HAP-1 (cell line): ENCODE measurements around the gene SNX27.
"Not testable (repeated sequence)": the region's sequence is repeated elsewhere in the genome, so short reads cannot be mapped to it uniquely, and the experiment has no call there.

Experiments
- DNase-seq, 2 experiments: peaks; one replicate each; pipeline ENCODE4 v3.0.0-alpha.2; 2016 to 2020; ENCODE audit warnings: low spot score in 2 of 2
- H3K27me3 ChIP-seq: fragments of 250-450 bp; sonication (Bioruptor Pico); 2 replicates; pipeline ENCODE4 v1.5.1; 2020; ENCODE audit warnings: low read depth, mild to moderate bottlenecking, moderate library complexity
- H3K36me3 ChIP-seq: fragments of 250-450 bp; sonication (Bioruptor Pico); replicated peaks from 2 replicates; pipeline ENCODE4 v1.5.1; 2020; ENCODE audit warnings: mild to moderate bottlenecking
- H3K4me1 ChIP-seq: fragments of 250-450 bp; sonication (Bioruptor Pico); 2 replicates; pipeline ENCODE4 v1.5.1; 2020; ENCODE audit warnings: mild to moderate bottlenecking
- H3K4me3 ChIP-seq: fragments of 250-450 bp; sonication (Bioruptor Pico); 2 replicates; pipeline ENCODE4 v1.5.1; 2020; ENCODE audit warnings: mild to moderate bottlenecking, moderate library complexity
- H3K9me3 ChIP-seq: fragments of 250-450 bp; sonication (Bioruptor Pico); 2 replicates; pipeline ENCODE4 v1.5.1; 2020; ENCODE audit warnings: mild to moderate bottlenecking, moderate library complexity
- in situ Hi-C: fragments of 300-500 bp; cut with MboI; formaldehyde crosslinking; loops from 3 replicates; pipeline ENCODE4 v1.14.3; 2020; ENCODE audit warnings: low sequenced_read_pairs, inconsistent platforms, mixed read lengths

SNX27 gene

GRCh38 chr1:151613282-151613780 is 1.5 kb downstream of the SNX27 start:
- Histone ChIP-seq H3K27me3 (no peaks in the 10 kb centered on the region), H3K4me3 (peak overlapping the region; percentile 71), H3K4me1 (peaks cover 8% of the 10 kb centered on the region; the same call in 1 of the 2 replicates), H3K9me3 (no peaks in the 10 kb centered on the region), H3K36me3 (peaks cover 5% of the 10 kb centered on the region; the same call in 1 of the 2 replicates)
- DNase-seq, result peak; percentile 21 to 29
- in situ Hi-C loops, result no loop called here

GRCh38 chr1:151615711-151616504 is 4.1 kb downstream of the SNX27 start:
- Histone ChIP-seq H3K4me3 (no peak overlapping the region), H3K36me3 (peaks cover 6% of the 10 kb centered on the region; the same call in 1 of the 2 replicates), H3K4me1 (peaks cover 6% of the 10 kb centered on the region; the same call in 1 of the 2 replicates), H3K9me3 (no peaks in the 10 kb centered on the region), H3K27me3 (no peaks in the 10 kb centered on the region)
- DNase-seq, result no peak
- in situ Hi-C loops, result no loop called here

GRCh38 chr1:151616505-151616849 is 4.6 kb downstream of the SNX27 start:
- Histone ChIP-seq H3K4me1 (peaks cover 4% of the 10 kb centered on the region; the same call in 1 of the 2 replicates), H3K27me3 (no peaks in the 10 kb centered on the region), H3K4me3 (no peak overlapping the region), H3K36me3 (peaks cover 6% of the 10 kb centered on the region; the same call in 1 of the 2 replicates), H3K9me3 (no peaks in the 10 kb centered on the region)
- no peak for DNase-seq
- in situ Hi-C loops, result no loop called here

GRCh38 chr1:151618003-151618402 is 6.2 kb downstream of the SNX27 start:
- no peak for DNase-seq
- H3K4me1 ChIP-seq, result peaks cover 2% of the 10 kb centered on the region; the same call in 1 of the 2 replicates
- H3K9me3 ChIP-seq, result no peaks in the 10 kb centered on the region
- no peaks in the 10 kb centered on the region for H3K27me3 ChIP-seq
- 0 out of 2 replicates have a peak, but pooled peaks cover 3% of the 10 kb centered on the region for H3K36me3 ChIP-seq
- in situ Hi-C loops, result no loop called here
- no peak overlapping the region for H3K4me3 ChIP-seq

GRCh38 chr1:151618470-151618869 is 6.6 kb downstream of the SNX27 start:
- in situ Hi-C loops, result no loop called here
- Histone ChIP-seq H3K27me3 (no peaks in the 10 kb centered on the region), H3K9me3 (no peaks in the 10 kb centered on the region), H3K4me1 (peaks cover 2% of the 10 kb centered on the region; the same call in 1 of the 2 replicates), H3K4me3 (no peak overlapping the region), H3K36me3 (0 out of 2 replicates have a peak, but pooled peaks cover 3% of the 10 kb centered on the region)
- no peak for DNase-seq

- in situ Hi-C loops, H3K4me1 ChIP-seq, H3K36me3 ChIP-seq, H3K4me3 ChIP-seq, H3K9me3 ChIP-seq, H3K27me3 ChIP-seq, DNase-seq: not testable (repeated sequence)
Measured at GRCh38 chr1:151618996-151619395, 7.1 kb downstream of the SNX27 start.

- Histone ChIP-seq H3K4me3 (no peak overlapping the region), H3K9me3 (no peaks in the 10 kb centered on the region), H3K36me3 (0 out of 2 replicates have a peak, but pooled peaks cover 3% of the 10 kb centered on the region), H3K4me1 (peaks cover 2% of the 10 kb centered on the region; the same call in 1 of the 2 replicates), H3K27me3 (no peaks in the 10 kb centered on the region)
- DNase-seq, result no peak
- in situ Hi-C loops, result no loop called here
Measured at GRCh38 chr1:151619489-151620093, 7.7 kb downstream of the SNX27 start.

- Histone ChIP-seq H3K4me1 (peaks cover 2% of the 10 kb centered on the region; the same call in 1 of the 2 replicates), H3K36me3 (0 out of 2 replicates have a peak, but pooled peaks cover 3% of the 10 kb centered on the region), H3K27me3 (no peaks in the 10 kb centered on the region), H3K9me3 (no peaks in the 10 kb centered on the region), H3K4me3 (no peak overlapping the region)
- no peak for DNase-seq
- in situ Hi-C loops, result no loop called here
Measured at GRCh38 chr1:151620286-151620685, 8.4 kb downstream of the SNX27 start.

GRCh38 chr1:151621351-151621750 is 9.5 kb downstream of the SNX27 start:
- no peaks in the 10 kb centered on the region for H3K9me3 ChIP-seq
- no peak for DNase-seq
- no peak overlapping the region for H3K4me3 ChIP-seq
- H3K27me3 ChIP-seq, result no peaks in the 10 kb centered on the region
- peaks cover 2% of the 10 kb centered on the region; the same call in 1 of the 2 replicates for H3K4me1 ChIP-seq
- in situ Hi-C loops, result no loop called here
- H3K36me3 ChIP-seq, result 0 out of 2 replicates have a peak, but pooled peaks cover 3% of the 10 kb centered on the region

GRCh38 chr1:151624783-151625182 is 12.9 kb downstream of the SNX27 start:
- no peak overlapping the region for H3K4me3 ChIP-seq
- no peaks in the 10 kb centered on the region; the same call in 1 of the 2 replicates for H3K4me1 ChIP-seq
- in situ Hi-C loops, result no loop called here
- no peak for DNase-seq
- no peaks in the 10 kb centered on the region for H3K9me3 ChIP-seq
- H3K36me3 ChIP-seq, result no peaks in the 10 kb centered on the region; the same call in 1 of the 2 replicates
- H3K27me3 ChIP-seq, result no peaks in the 10 kb centered on the region

GRCh38 chr1:151626740-151627334 is 15.0 kb downstream of the SNX27 start:
- in situ Hi-C loops, result no loop called here
- H3K27me3 ChIP-seq, result no peaks in the 10 kb centered on the region
- H3K4me3 ChIP-seq, result no peak overlapping the region
- H3K9me3 ChIP-seq, result no peaks in the 10 kb centered on the region
- H3K36me3 ChIP-seq, result no peaks in the 10 kb centered on the region; the same call in 1 of the 2 replicates
- no peak for DNase-seq
- no peaks in the 10 kb centered on the region; the same call in 1 of the 2 replicates for H3K4me1 ChIP-seq

- H3K4me3 ChIP-seq, result no peak overlapping the region
- no peaks in the 10 kb centered on the region; the same call in 1 of the 2 replicates for H3K36me3 ChIP-seq
- no peaks in the 10 kb centered on the region for H3K9me3 ChIP-seq
- no peaks in the 10 kb centered on the region for H3K27me3 ChIP-seq
- DNase-seq, result no peak
- in situ Hi-C loops, result no loop called here
- peaks cover 2% of the 10 kb centered on the region for H3K4me1 ChIP-seq
Measured at GRCh38 chr1:151629278-151629677, 17.4 kb downstream of the SNX27 start.

- peaks cover 8% of the 10 kb centered on the region for H3K4me1 ChIP-seq
- peaks cover 1% of the 10 kb centered on the region for H3K36me3 ChIP-seq
- in situ Hi-C loops, result no loop called here
- no peaks in the 10 kb centered on the region for H3K9me3 ChIP-seq
- H3K27me3 ChIP-seq, result no peaks in the 10 kb centered on the region
- no peak for DNase-seq
- no peak overlapping the region for H3K4me3 ChIP-seq
Measured at GRCh38 chr1:151635479-151636072, 23.7 kb downstream of the SNX27 start.
